Fibroblast of skin of left biceps (primary cell): ENCODE measurements around the gene BAMBI.
"Not testable (repeated sequence)": the region's sequence is repeated elsewhere in the genome, so short reads cannot be mapped to it uniquely, and the experiment has no call there.

ENCODE experiments used
- DNase-seq, 2 experiments: peaks; one replicate each; pipeline ENCODE4 v3.0.0-alpha.2; 2013; ENCODE audit warnings: low read depth in 2 of 2

Gene BAMBI

DNA sequence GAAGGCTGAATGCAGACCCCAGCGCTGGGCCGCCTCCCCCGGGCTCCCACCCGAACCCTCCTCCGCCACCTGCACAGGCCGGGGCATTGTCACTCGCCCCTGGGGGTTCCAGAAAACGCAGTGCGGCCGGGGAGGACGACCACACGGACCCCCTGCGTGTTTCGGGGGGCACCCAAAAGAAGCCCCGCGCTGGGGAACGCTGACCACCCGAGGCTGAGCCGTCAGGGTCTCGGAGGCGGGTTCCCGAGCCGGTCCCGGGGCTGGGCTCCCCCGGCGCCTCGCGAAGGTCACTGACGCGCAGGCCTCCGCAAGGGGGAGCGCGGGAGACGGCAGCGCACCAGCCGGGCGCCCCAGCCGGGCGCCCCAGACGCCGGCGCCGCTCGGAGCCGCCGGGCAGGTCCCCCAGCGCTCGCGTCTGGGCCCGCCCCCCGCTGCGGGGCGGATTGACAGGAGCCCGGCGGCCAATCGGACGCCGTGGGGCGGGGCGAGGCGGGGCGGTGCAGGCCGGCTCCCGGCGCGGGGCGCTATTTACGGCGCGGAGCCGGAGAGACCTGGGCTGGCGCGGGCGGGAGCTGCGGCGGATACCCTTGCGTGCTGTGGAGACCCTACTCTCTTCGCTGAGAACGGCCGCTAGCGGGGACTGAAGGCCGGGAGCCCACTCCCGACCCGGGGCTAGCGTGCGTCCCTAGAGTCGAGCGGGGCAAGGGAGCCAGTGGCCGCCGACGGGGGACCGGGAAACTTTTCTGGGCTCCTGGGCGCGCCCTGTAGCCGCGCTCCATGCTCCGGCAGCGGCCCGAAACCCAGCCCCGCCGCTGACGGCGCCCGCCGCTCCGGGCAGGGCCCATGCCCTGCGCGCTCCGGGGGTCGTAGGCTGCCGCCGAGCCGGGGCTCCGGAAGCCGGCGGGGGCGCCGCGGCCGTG, at the start of gene BAMBI:
BAMBI (plus strand) TSS at position 554 of the 920 bp plus-strand sequence. CDS start 377 bp downstream, outside the sequence.
- peak; percentile 78 for DNase-seq

DNA sequence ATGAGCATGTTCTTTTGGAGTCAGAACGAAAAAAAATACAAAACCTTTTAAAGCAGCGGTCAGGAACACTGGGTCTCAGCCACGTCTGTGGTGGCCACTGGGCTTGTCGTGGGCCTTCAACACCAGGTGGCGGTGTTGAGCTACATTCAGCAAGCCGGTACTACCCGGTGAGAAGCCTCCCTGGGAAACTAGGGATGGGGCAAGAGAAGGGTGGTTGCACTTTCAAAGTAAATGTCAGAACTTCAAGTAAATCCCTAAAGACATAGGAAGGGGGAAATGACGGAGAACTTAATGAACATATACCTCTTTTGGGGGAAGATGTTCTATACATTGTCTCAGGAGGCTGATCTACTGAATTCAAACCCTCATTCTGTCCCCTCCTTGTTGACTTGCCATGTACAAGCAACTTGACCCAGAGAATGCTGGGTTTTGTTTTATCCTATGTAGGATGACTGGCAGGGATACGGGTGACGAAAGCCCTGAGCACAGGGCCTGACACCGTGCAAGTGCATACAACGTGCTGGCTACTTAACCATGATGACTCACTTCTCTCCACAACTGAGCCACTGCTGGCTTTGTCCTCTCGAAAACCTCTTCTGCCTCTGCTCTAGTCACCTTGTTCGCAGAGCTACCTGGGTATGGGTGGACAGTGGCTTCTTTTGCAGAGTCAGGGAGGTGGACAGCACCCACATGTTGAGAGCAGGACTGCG, 49.0 kb upstream of the BAMBI start:
- DNase-seq: peak; percentile 25 to 33

DNA sequence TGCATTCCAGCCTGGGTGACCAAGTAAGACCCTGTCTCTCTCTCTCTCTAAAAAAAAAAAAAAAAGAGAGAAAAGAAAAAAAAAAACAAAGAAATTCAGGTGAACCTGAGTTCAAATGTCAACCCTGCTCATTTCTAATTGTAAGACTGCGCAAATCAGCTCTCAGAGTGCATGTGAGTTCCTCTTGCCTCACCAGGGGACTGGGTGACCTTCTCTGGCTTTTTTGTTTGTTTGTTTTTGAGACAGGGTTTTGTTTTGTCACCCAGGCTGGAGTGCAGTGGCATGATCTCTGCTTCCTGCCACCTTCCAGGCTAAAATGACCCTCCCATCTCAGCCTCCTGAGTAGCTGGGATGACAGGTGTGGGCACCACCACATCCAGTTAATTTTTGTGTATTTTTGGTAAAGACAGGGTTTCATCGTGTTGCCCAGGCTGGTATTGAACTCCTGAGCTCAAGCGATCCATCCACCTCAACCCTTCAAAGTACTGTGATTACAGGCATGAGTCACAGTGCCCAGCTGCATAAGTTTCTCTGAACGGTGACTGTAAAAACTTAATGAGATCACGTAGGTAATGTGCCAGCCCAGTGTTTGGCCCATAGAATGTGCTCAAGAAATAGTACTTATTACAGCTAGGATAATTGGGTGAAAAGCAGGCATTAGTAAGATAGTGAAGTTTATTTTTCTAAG, 45.3 kb upstream of the BAMBI start:
- no peak for DNase-seq

- DNase-seq: no peak
These were observed 44.8 kb upstream of the BAMBI start for GRCh38 chr10:28632584-28632945.

- no peak for DNase-seq
These were observed 43.6 kb upstream of the BAMBI start for GRCh38 chr10:28633750-28634149.

DNA sequence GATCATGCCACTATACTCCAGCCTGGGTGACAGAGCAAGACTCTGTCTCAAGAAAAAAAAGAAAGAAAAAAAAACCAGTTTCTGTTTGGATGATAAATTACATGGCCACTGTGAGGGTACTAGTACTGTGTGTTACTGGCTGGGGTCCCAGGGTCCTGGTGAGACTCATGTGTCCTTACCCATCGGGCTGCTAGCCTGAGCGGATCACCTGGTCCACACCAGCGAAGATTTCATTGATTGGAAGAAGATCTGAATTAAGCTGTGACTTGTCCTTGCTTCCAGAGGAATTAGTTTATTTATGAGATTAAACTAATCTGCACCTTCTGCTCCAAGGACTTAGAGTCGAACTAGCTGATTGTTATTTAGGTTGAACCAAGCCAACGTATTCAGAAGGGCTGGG, 40.0 kb upstream of the BAMBI start:
- no peak for DNase-seq

- no peak for DNase-seq
These were observed 38.9 kb upstream of the BAMBI start for GRCh38 chr10:28638392-28638791.

GRCh38 chr10:28640551-28640950, 36.8 kb upstream of the BAMBI start:
- no peak for DNase-seq

DNA sequence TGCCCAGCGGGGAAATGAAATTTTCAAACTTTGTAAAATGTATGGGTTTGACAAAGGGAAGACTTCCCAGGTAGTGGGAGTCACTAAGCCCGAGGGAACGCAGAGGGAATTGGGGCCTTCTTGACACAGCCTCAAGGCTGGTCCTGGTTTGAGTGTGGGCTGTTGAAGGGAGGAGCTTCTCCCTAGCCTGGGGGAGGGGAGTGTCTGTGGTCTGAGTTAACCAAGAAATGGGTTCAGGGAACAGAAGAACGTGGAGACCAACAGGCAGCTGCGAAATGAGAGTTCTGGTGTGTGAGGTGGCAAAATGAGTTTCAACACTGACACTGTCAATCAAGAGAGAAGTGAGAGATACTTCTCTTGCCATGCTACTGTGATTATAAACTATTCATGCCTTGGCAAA, 32.7 kb upstream of the BAMBI start:
- DNase-seq: no peak

GRCh38 chr10:28652106-28652505, 25.2 kb upstream of the BAMBI start:
- no peak for DNase-seq

DNA sequence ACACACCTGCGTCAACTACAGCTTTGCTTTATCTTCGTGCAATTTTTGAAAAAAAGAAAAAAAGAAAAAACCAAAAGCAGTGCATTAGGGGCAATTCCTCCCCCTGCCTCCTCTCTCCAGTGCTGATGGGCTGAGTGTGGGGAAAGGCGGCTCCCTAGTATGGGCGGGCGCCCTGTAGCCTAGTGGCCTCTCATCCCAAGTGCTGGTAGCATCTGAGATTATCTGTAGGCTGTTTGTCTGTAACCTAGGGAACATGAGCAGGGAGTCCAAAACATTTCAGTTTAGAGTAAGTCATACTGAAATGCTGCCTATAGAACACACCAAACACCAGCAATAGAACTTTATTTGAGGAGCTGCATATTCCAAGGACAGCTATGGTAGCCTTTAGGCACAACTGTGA, 24.6 kb upstream of the BAMBI start:
- no peak for DNase-seq

DNA sequence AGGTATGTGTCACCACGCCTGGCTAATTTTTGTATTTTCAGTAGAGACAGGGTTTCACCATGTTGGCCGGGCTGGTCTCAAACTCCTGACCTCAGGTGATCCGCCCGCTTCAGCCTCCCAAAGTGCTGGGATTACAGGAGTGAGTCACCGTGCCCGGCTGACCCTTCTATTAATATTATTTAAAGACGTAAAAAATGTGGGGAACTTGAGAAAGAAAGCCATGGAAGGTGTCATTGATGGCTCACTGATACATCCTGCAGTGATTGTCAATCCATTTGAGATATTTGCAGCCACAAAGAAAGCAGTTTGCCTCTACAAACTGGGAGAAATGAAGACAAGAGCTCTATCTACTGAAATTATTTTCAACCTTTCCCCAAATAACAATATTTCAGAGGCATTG, 18.5 kb upstream of the BAMBI start:
- not testable (repeated sequence) for DNase-seq

GRCh38 chr10:28661035-28661434, 16.3 kb upstream of the BAMBI start:
- peak; percentile 50 to 56 for DNase-seq

DNA sequence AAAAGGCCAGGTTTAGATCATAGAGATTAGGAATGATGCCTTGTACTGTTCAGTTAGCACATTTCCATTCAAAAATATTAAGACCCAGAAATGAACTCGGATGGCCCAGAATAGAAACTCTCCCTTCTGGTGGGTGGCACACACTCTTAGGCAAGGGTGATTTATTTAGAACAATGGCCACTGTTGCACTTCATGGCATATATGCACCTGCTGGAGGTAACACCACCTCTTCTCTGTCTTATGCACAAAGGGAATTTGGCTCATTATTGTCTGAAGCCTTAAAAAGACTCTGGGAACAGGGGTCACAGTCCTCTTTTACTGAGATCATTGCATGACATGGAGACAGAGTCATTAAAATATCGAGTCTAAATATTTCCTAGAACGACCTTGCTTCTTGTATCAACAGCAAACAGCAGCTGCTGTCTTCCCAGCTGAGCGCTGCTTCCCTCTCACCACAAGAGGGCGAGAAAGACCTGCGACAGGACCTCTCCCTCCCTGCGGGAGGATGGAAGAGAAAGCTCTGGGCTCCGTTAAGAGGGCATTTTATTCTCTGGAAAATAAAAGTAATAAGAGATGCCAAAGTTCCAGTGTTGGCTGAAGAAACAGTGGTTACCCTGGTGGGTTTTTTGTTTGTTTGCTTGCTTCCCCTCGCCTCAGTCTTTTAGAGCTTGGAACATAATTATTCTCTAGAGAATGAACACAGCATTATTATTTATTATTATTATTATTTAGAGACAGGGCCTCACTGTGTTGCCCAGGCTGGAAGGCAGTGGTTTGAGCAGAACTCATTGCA, 13.5 kb upstream of the BAMBI start:
- peak; percentile 46 to 53 for DNase-seq

- DNase-seq: no peak
These were observed 13.0 kb upstream of the BAMBI start for GRCh38 chr10:28664369-28664740.

DNA sequence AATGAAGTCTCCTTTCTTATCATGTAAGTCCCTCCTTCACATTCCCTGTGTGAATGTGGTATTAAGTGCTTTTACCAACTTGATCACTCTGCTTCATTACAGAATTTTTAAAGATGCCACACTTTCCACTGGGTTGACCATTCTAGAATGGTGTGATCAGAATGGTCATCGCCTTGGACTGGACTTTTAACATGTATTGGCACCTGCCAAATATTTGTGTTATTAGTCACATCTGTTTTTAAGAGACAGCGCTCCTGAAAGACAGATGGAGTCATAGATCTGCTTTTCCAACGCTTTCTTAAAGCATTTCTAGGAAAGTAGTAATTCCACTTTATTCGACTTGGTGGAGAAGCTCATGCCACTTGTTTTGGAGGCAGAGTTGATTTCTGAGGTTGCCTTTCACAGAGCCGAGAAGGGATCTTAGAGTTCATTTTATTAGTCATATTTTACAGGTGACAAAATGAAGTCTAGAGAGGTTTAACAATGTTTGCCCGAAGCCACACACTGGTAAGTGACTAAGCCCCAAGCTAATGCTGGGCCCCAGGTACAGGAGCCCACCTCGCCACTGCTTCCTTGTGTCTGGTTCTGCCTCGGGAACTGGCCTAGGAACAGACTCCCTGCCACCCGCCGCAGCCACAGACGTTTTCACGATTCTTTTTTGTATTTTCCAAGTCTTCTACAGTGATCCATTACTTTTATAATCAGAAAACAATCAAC, 10.4 kb upstream of the BAMBI start:
- no peak for DNase-seq

GRCh38 chr10:28668363-28669226, 8.7 kb upstream of the BAMBI start:
- no peak for DNase-seq

DNA sequence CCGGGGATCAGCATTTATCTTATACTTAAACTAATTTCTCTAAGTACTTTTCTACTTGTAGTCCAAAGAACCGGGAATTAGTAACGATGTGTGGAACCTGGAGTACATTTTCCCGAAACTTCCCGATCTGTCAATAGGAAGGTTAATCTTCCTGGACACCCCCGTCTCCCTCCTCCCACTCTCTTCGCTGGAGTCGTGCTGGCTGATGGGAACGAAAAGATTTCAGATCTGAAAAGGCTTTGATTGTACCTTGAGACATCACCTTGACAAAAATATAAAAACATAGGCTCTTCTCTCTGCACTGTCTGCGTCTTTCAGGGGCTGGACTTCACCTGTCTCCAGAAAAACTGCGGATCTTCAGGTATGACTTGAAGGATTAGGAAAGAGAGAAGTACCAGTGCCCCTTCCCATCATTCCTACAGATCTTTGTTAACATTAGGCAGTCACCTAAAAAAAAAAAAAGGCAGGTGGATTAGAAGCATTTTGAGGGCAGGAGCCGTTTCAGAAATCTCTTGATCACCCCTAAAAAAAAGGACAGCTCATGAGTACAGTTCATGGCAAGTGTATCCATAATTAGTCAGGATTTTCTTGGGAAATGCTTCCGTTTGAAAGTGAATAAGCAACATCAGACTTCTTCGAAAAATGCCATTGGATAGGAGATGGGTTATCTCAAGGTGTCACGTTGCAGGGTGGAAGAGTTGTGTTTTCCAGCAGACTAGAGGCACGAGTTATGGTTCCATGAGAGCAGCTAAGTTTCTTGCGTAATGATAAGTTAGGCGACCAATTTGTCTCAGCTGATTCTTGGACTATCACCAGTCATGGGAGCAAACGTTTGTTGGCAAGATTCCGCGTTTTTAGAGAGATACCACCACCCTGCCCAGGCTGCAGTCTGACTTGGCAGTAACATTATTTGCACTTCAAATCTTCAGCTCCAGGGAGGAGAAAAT, 7.8 kb upstream of the BAMBI start:
- DNase-seq: no peak

GRCh38 chr10:28674782-28675181, 2.5 kb upstream of the BAMBI start:
- DNase-seq: no peak
